ENCODE results near the gene DNASE1. TPM values are rescaled to one million over a fixed set of nuclear protein-coding genes. Genes with fewer than 3 reads are reported as not detected.

DNASE1 gene
- total and polyA plus RNA-seq, 9 of the 15 experiments (the other 6 are each of a cell fraction or from before 2014, with no cell fraction given): 0.53 to 10.1 (median 5.9) TPM

- no peaks in the 10 kb centered on the region; the same call in 2 of the 3 replicates for H3K79me2 ChIP-seq (ENCODE audit: control insufficient read depth, insufficient read depth, low read length)
- H3K4me3 ChIP-seq: no peak overlapping the region
- WGBS (ENCODE audit: insufficient coverage, low coverage, missing lambda C conversion rate): 97% methylated on average over 3 of the region's 3 CpGs
- ChIA-PET CTCF (ENCODE audit: low intra/inter-chr PET ratio) (no interaction called here), POLR2A (interaction anchor here (0.6 kb wide), 1 partner anchor 218 kb away, joined by 3 read pairs; no protein-coding TSS in a partner anchor)
- intact Hi-C loops (cut with micrococcal nuclease) (no loop called here), in situ Hi-C loops (cut with MboI) (no loop called here)
- no peak for FAIRE-seq
- peaks cover 97% of the 10 kb centered on the region for H3K36me3 ChIP-seq (ENCODE audit: control insufficient read depth, insufficient read depth, low read length)
- no peak overlapping the region for H2AFZ ChIP-seq (ENCODE audit: low read depth, low read length)
- DNase-seq (ENCODE audit: extremely low read depth in 1 of 4, low spot score in 3 of 4): no peak
- no peaks in the 10 kb centered on the region for H3K4me1 ChIP-seq (replicated peaks in 1 of 2; ENCODE audit: control insufficient read depth in 2 of 2, insufficient read depth in 2 of 2, low read length in 2 of 2)
- no peak overlapping the region for H3K9ac ChIP-seq (ENCODE audit: insufficient read depth in 1 of 2, low read depth in 2 of 2, low read length in 2 of 2)
- no peak for ATAC-seq
- no peak overlapping the region for H3K27ac ChIP-seq (ENCODE audit: extremely low read depth, low read depth, low read length)
- no peaks in the 10 kb centered on the region for H3K9me3 ChIP-seq (replicated peaks; ENCODE audit: control insufficient read depth, insufficient read depth, low read depth, low read length)
- no peaks in the 10 kb centered on the region for H3K9me1 ChIP-seq (ENCODE audit: control insufficient read depth, insufficient read depth, low read length)
- no peaks in the 10 kb centered on the region for H3K27me3 ChIP-seq (ENCODE audit: control insufficient read depth in 2 of 2, insufficient read depth in 2 of 2, low read length in 2 of 2)
- H3K4me2 ChIP-seq (ENCODE audit: insufficient read depth, low read length): no peak overlapping the region
- no peaks in the 10 kb centered on the region for H4K20me1 ChIP-seq (replicated peaks; ENCODE audit: control insufficient read depth, insufficient read depth, low read length)
- TF ChIP-seq COPS2 (conservative IDR thresholded peaks at IDR 0.05) (no peak), PHB (CRISPR knock-in tag; IDR thresholded peaks at IDR 0.05) (no peak), ZNF311 (CRISPR knock-in tag; IDR thresholded peaks at IDR 0.05) (no peak), HDAC2 (IDR thresholded peaks at IDR 0.05) (no peak), CBFA2T3 (IDR thresholded peaks at IDR 0.05) (no peak), TAF9B (IDR thresholded peaks at IDR 0.05; ENCODE audit: partially characterized antibody) (no peak), BHLHE40 (IDR thresholded peaks at IDR 0.05; ENCODE audit: low read length) (no peak), USF2 (CRISPR knock-in tag; IDR thresholded peaks at IDR 0.05) (no peak), TOE1 (IDR thresholded peaks at IDR 0.05; ENCODE audit: borderline replicate concordance) (no peak), TOE1 (CRISPR knock-in tag; IDR thresholded peaks at IDR 0.05; ENCODE audit: borderline replicate concordance, low read depth) (no peak), ARHGAP35 (IDR thresholded peaks at IDR 0.05; ENCODE audit: partially characterized antibody) (no peak), TEAD1 (CRISPR knock-in tag; IDR thresholded peaks at IDR 0.05) (no peak), KLF13 (tag; IDR thresholded peaks at IDR 0.05; ENCODE audit: borderline replicate concordance, low read depth) (no peak), MAZ (CRISPR knock-in tag; conservative IDR thresholded peaks at IDR 0.05 in 1 of 2, IDR thresholded peaks at IDR 0.05 in 1 of 2) (no peak), ZNF778 (CRISPR knock-in tag; IDR thresholded peaks at IDR 0.05) (no peak), POU5F1 (IDR thresholded peaks at IDR 0.05; ENCODE audit: borderline replicate concordance, low read depth, low read length, partially characterized antibody) (no peak)
- BruUV-seq (replicated peaks): no TSS peak
Observed at GRCh38 chr16:3681206-3681605, 26.7 kb downstream of the DNASE1 start.
